Cardiac muscle cell (in vitro differentiated cells and primary cell): ENCODE data around the gene CRNKL1. TPM values are rescaled to one million over a fixed set of nuclear protein-coding genes. Genes with fewer than 3 reads are reported as not detected.

Source experiments
- DNase-seq, 2 donors: peaks; one replicate each; pipeline versions ENCODE4 v3.0.0 to v3.0.0-alpha.2; 2010 to 2017; ENCODE audit warnings: low read depth in 1 of 2, low spot score in 1 of 2
- H3K27ac ChIP-seq: fragments of 200-600 bp; sonication (generic); 2 replicates; pipeline ENCODE4 v1.5.1; 2016
- H3K27me3 ChIP-seq: fragments of 200-600 bp; sonication (generic); 2 replicates; pipeline ENCODE4 v1.6.0; 2016; ENCODE audit warnings: control low read depth
- H3K36me3 ChIP-seq: fragments of 200-600 bp; sonication (generic); 2 replicates; pipeline ENCODE4 v1.5.1; 2016; ENCODE audit warnings: control low read depth
- H3K4me1 ChIP-seq: fragments of 200-600 bp; sonication (generic); 2 replicates; pipeline ENCODE4 v1.8.1; 2017; ENCODE audit warnings: low read depth, mild to moderate bottlenecking, mixed run types
- H3K4me3 ChIP-seq: fragments of 200-600 bp; sonication (generic); 2 replicates; pipeline ENCODE4 v1.5.1; 2016; ENCODE audit warnings: mild to moderate bottlenecking
- H3K9me3 ChIP-seq: fragments of 200-600 bp; sonication (generic); 2 replicates; pipeline ENCODE4 v1.5.1; 2017; ENCODE audit warnings: low read depth, mild to moderate bottlenecking, control low read depth
- polyA plus RNA-seq: library from polyadenylated mRNA; unstranded; fragments of >200 nt; fragmentation: Nextera tagmentation; extraction: Ambion mirVana; gene quantifications from 2 replicates; pipeline ENCODE4 v1.2.1, GENCODE V29; 2016
- total RNA-seq: library from RNA; depleted of rRNA; stranded (reverse); fragments of >200 nt; gene quantifications from 2 replicates; pipeline ENCODE4 v1.2.3, GENCODE V29; 2016
- TF ChIP-seq, protein P1 (sequence below): IDR thresholded peaks from 2 replicates; pipeline ENCODE4 v1.5.1; 2012; ENCODE audit warnings: low read depth, mild to moderate bottlenecking, low read length

The CRNKL1 gene
- total RNA-seq = 18.8 and 24.8 TPM in 2 replicates
- 16.4 and 17.4 TPM in 2 replicates for polyA plus RNA-seq

DNA sequence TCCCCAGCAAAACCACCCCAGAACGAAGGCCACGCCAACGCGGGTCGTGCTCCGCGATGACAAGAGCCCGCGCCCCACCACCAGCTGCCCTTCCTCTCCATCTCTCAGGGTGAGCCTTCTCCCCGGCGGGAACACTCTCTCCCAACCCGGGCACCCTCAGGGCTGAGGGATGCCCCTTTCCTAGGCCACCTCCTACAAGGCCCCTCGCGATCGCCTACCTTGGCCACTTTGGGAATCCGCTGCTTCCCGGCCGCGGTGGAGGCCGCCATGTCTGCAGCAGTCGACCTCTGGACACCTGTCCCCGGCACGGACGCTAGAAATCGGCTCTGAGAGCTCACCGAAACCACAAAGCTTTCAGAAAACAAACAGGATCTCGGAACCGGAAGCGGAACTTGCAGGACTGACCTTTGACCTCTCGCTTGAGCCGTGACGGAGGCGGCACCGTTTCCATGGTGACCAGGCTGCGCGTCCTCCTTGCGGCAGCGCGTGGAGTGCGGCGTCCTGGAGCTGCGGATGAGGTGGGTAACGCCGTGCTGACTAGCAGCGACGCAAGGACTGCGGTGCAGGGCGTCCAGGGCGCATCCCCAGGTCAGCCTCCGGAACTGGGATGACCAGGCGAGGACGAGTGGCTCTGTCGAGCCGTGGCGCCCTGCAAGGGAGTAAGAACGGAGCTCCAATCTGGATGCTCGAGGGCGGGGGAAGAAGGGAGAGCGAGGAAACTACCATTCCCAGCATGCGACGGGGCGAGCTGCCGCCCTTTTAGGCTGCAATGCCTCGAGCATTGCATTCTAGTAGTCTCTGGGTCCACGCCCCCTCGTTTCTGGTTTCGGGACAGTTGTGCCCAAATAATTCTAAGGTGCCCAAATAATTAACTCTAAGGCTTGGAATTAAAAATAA is at the start of gene CRNKL1, which contains the start of gene CFAP61:
CRNKL1 (minus strand) TSS at position 393 of the 897 bp plus-strand sequence; CDS start at position 269, 124 bp downstream.
CFAP61 (plus strand) TSS at position 459 of the 897 bp plus-strand sequence. CDS start 4,122 bp downstream, outside the sequence.
- peaks cover 8% of the 10 kb centered on the region for H3K4me1 ChIP-seq
- TF ChIP-seq, protein P1, sequence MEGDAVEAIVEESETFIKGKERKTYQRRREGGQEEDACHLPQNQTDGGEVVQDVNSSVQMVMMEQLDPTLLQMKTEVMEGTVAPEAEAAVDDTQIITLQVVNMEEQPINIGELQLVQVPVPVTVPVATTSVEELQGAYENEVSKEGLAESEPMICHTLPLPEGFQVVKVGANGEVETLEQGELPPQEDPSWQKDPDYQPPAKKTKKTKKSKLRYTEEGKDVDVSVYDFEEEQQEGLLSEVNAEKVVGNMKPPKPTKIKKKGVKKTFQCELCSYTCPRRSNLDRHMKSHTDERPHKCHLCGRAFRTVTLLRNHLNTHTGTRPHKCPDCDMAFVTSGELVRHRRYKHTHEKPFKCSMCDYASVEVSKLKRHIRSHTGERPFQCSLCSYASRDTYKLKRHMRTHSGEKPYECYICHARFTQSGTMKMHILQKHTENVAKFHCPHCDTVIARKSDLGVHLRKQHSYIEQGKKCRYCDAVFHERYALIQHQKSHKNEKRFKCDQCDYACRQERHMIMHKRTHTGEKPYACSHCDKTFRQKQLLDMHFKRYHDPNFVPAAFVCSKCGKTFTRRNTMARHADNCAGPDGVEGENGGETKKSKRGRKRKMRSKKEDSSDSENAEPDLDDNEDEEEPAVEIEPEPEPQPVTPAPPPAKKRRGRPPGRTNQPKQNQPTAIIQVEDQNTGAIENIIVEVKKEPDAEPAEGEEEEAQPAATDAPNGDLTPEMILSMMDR = no peak
- H3K27ac ChIP-seq = peak within 1 kb of the TSS; percentile 81
- peak within 1 kb of the TSS; percentile 61 for H3K4me3 ChIP-seq
- H3K36me3 ChIP-seq = peaks cover 19% of the 10 kb centered on the region
- H3K9me3 ChIP-seq = no peaks in the 10 kb centered on the region
- H3K27me3 ChIP-seq = peaks cover 5% of the 10 kb centered on the region
- peak; percentile 95 to 98 for DNase-seq

DNA sequence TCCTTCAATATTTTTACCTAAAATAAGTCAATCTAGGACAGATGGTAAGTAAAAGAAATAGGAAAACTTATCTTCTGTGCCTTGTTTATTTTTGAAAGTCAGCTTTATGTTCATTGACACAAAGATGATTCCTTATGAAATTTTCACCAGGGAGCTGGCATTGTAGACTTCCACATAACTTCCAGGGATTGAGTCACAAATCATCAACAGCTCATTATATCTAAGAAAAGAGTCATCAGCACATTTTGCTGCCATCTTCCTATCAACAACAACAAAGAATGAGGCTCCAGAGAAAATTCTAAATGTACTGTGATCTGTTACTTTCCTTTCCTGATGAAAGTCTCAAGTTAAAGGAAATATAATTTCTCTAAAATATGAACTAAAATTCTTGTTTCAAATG is 48.6 kb upstream of the CRNKL1 start:
- TF ChIP-seq, protein P1 = no peak
- no peaks in the 10 kb centered on the region for H3K9me3 ChIP-seq
- H3K27ac ChIP-seq = no peak overlapping the region
- H3K4me3 ChIP-seq = no peak overlapping the region
- H3K36me3 ChIP-seq = no peaks in the 10 kb centered on the region
- H3K27me3 ChIP-seq = no peaks in the 10 kb centered on the region
- DNase-seq = no peak
- no peaks in the 10 kb centered on the region for H3K4me1 ChIP-seq

DNA sequence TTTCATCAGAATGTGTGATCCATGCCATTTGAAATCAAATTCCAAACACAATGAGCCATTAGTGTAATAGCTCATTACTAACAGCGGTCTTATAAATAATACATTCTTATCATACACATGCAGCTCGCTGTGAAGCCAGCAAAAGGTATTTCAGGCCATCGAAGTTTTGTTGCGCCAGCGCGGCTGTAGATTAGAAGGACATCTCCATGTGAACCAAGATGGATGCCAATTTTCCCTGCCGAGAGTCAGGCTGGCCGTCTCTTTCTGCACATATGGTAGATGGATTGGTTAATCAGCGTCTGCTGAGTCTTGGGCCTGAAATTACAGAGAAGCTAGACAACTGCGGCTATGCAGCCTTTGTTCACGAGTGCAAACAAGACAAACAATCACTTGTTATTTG is 44.2 kb upstream of the CRNKL1 start:
- no peak for DNase-seq
- H3K36me3 ChIP-seq = no peaks in the 10 kb centered on the region
- H3K9me3 ChIP-seq = no peaks in the 10 kb centered on the region
- H3K4me3 ChIP-seq = no peak overlapping the region
- H3K27ac ChIP-seq = no peak overlapping the region
- TF ChIP-seq, protein P1 = no peak
- no peaks in the 10 kb centered on the region for H3K4me1 ChIP-seq
- H3K27me3 ChIP-seq = no peaks in the 10 kb centered on the region

DNA sequence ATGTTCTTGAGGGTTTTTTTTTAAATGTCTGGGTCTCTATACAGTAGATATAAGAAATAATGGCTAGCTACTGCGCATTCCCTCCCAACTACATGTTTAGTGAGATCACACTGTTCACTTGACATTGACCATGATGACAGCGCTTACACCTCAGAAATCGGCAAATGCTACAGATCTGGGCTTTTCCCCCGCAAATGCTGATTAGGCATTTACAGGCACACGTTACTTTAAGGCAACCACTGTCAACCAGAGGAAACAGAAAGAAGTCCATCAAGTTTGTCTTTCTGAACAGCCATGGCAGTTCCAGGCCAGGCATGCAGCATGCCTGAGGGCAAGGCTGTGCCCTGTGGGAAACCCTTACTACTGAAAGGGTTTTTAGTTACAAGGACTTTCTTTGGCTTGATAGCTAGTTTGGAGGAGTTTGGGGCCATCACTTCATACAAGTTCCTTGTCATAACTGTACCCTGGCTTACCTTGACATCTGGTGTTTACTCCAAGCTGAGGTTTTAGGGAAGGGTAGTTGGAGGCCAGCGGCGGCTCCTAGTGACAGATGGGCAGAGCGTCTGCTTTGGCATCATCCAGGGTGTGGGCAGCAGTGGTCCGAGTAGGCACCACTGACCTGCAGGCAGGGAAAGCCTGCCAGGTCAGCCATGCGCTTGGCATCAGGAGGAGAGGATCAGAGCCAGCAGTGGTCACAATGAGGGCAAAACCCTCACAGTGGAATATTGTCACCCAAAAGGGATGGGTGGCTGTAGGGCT is 43.0 kb upstream of the CRNKL1 start:
- Histone ChIP-seq H3K4me1 (no peaks in the 10 kb centered on the region), H3K4me3 (no peak overlapping the region), H3K36me3 (no peaks in the 10 kb centered on the region), H3K27ac (no peak overlapping the region), H3K27me3 (no peaks in the 10 kb centered on the region), H3K9me3 (no peaks in the 10 kb centered on the region)
- TF ChIP-seq, protein P1 = no peak
- DNase-seq = no peak

DNA sequence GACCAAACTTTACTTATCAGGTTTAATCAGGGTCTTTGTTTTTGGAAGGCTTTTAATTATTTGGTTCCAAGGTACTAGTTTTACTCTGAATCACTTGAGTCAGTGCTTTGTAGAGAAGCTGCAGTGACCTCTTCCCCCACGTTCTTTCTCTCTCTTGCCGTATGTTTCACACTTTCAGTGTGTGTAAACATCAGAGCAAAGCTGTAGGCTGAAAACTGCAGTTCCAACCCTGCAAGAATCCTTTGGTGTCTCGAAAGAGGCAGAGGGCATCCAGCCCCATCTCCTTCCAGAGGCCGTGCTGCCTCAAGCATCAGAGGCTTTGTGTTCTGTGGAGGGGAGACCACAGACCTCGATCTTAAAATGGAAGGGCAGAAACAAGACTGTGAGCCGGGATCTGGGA is 42.1 kb upstream of the CRNKL1 start:
- no peaks in the 10 kb centered on the region for H3K36me3 ChIP-seq
- no peaks in the 10 kb centered on the region for H3K4me1 ChIP-seq
- no peak for DNase-seq
- H3K9me3 ChIP-seq = no peaks in the 10 kb centered on the region
- TF ChIP-seq, protein P1 = no peak
- H3K27ac ChIP-seq = no peak overlapping the region
- no peak overlapping the region for H3K4me3 ChIP-seq
- no peaks in the 10 kb centered on the region for H3K27me3 ChIP-seq
